CD1c-positive myeloid dendritic cell (primary cell): ENCODE results near the gene PIP5K1B.
A peak's percentile ranks its signal among the peaks of the same experiment; 100 is the strongest.

Experiments used
- DNase-seq: peaks from one replicate; pipeline ENCODE4 v3.0.0-alpha.2; 2016; ENCODE audit errors: extremely low spot score

The PIP5K1B gene

DNA sequence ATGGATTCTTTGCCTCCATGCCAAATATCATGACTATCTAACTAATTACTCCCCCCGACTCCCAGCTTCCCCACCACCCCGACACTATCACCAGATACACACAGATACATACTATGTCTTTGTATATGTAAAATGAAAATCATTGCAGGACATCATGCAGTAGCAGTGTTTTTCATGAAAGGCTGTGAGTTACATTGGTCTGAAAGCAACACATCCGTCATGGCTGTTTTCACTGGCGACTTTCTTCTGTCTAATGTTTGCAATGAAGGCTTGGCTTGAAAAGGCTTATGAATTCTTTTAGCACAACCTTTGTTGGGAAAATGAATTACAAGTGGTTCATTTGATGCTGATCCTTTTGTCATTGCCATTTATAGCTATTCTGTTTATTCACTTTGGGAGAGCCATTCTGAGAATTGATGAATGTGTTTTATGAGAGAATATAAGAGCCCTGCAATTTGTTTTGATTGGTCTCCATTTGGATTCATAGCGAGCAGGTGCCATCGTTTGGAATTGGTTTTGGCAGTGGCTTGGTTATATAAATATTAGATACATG lies 103.4 kb downstream of the PIP5K1B start:
- DNase-seq: no peak

DNA sequence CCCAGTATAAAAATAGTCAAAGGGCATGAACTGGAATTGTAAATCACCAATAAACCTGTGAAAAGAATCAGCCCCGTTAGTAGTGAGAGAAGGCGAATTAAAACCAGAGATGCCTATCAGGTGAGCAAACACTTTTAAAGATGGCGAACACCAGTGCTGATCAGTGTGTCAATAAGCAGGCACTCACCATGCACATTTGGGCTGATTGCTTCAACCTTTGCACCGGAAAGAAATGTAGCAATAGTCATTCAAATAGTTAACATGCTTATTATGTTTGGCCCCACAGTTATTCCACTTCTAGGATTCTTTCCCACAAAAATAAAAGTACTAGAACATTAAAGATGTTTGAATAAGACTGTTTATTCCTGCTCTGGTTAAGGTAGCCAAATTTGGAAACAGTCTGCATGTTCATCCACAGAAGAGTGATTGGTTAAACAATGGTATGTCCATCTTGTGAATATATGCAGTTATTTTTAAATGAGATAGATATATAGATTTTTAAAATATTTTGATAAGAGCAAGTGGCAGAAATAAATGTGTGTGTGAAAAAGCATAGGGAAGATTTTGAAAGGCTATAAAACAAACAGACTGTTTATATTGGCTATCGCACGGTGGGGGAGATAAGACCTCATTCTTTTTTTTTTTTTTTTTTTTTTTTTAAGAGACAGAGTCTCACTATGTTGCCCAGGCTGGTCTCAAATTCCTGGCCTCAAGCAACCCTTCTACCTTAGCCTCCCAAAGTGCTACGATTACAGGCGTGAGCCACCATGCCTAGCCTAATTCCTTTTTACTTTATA lies 112.2 kb downstream of the PIP5K1B start:
- no peak for DNase-seq

DNA sequence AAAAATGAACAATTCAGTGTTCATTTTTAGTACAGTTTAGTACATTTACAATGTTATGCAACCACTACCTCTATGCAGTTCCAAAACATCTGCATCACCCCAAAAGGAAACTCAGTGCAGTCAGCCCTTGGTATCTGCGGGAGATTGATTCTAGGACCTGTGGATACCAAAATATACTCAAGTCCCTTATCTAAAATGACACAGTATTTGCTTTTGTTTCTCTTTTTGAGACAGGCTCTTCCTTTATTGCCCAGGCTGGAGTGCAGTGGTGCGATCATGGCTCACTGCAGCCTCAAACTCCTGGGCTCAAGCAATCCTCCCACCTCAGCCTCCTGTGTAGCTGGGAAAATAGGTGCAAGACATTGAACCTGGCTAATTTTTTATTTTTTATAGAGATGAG lies 114.0 kb downstream of the PIP5K1B start:
- no peak for DNase-seq

DNA sequence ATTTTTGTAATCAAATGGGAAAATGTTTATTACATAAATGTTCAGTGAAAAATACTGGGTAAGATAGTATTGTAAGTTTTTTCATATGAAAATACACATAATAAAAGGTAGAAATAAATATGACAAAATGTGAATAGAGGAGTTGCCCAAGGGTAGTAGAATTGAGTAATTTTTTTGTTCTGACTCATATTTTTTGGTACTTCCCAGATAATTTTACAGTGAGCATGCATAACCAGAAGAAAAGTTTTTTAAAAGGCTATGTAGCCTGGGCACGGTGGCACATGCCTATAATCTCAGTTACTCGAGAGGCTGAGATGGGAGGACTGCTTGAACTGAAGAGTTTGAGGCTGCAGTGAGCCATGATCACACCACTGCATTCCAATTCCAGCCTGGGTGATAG lies 116.9 kb downstream of the PIP5K1B start:
- DNase-seq: no peak

DNA sequence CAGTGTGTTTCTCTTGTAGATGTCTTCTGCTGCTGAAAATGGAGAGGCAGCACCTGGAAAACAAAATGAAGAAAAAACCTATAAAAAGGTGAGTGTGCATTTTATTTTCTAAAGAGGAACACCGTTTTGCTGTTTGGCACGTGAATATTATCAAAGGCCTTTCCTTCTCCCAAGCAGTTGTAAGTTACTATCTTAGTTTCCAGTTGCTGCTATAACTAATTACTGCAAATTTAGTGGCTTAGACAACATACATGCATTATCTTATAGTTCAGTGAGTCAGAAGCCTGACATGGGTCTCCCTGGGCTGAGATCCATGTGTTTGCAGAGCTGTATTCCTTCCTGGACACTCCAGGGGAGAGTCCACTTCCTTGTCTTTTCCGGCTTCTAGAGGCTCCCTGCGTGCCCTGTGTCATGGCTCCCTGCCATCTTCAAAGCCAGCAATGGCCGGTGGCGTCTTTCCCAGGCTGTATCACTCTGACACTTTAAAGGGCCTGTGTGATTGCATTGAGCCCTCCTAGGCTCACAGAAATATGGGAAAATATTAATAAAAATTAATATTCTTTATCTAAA lies 117.6 kb downstream of the PIP5K1B start:
- no peak for DNase-seq

DNA sequence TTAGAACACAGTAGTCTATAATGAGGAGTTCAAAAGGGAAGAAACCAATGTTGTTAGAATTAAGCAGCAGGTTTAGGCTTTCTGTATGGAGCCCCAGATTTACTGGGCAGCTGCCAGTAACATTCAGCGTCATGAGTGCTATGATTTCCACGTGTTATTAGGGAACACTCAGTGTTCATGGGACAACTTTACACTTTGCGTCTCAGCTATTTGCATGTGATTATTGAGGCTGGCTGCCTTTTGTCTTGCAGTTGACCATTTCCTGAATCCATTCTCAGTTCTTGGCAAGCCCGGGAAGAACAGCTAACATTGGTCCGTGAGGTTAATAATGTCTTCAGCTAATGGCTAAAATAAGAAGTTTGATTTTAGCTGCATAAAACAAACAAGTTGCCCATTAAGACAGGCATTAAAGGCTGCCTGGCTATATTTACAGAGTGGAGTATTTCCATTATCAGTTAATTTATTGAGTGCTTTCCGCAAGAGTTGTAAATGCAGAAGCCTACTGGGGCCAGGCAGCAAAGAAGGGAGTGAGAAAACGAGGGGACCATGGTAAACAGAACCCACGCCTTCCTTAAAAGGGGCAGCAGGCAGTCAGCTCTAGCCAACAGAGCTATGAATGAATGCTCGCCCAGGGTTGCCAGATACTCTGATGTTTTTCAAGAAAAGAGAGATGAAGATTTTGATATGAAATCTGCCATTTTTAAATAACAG lies 120.9 kb downstream of the PIP5K1B start:
- no peak for DNase-seq

DNA sequence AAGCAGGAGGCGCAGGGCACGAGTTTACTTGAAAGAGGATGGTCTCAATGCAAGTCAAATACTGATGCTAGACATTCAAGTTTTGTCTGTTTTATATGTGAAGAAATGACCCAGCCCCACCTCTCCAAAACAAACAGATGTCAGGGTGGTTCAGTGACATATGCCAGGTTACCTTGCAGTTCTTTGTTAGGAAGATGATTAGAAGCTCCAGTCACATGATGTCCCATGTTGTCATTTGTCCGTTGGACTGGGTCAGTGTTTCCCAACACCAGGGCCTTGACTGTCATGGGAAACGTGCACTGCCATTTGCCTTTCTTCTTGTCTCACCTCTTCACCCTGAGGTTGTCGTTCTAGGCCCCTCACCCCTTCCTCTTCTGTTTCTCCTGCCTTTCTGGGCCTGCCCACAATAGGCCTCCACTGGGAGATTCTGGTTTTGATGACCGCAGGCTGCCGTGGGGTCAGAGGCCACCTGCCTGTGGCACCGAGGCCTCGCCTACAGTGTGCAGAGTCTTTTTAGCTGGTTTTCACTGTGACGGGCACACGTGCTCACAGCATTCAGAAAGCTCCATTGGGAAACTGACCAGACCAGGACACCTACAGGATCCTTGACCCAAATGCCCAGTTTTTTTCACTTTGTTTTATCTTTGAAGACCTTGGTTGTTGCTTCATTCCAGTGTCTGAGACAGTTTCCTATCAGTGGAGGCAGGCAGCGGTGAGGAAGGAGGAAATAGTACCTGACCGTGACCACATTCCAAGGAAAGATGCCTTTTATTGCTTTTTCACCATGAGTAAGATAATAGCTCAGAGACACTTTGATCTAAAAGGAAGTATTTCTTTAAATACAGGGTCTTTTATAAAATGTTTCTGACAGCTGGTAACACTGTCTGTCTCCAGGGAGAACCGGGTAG lies 123.1 kb downstream of the PIP5K1B start:
- no peak for DNase-seq

DNA sequence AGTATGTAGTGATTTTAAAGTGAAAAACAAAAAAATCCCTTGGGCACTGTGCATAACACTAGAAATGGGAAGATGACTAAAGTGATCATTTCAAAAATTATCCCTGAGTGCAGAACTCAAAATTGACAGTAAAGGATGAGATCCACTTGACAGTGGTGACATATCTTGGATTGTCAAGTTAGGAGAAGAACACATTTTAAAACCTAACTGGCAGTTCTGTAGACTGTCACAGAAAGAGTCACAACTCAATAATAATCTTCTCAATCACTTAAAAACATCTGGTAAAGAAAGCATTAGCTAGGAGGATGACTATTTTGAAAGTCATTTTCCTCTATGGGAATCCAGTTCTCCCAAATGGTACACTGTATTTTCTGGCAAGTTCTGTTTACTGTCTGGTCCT lies 127.1 kb downstream of the PIP5K1B start:
- DNase-seq: no peak

DNA sequence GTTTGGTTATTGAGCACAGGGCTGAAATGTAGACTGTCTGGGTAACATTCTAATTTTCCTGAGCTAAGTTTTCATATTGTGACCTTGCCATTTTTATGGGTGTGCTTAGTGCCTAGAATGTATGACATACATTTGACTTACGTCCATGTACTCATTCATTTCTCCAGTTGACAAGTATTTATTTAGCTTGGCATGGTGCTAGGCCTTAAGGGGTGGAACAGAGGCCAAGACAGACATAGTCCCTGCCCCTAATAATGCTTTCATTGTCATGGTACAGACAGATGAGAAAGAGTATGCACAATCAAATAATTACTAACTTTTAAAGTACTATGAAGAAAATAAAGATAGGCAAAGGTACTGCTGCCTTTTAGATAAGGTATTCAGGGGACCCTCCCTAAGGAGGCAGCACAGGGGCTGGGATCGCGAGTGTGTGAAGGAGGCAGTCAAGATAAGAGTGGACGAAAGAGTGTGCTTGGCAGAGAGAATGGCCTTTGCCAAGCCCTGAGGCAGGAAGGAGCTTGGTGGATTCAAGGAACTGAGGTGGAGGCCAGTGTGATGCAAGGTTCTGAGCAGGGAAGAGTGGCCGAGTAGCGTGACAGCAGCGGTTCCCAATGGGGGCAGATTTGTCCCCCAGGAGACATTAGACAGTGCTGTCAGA lies 128.0 kb downstream of the PIP5K1B start:
- no peak for DNase-seq

DNA sequence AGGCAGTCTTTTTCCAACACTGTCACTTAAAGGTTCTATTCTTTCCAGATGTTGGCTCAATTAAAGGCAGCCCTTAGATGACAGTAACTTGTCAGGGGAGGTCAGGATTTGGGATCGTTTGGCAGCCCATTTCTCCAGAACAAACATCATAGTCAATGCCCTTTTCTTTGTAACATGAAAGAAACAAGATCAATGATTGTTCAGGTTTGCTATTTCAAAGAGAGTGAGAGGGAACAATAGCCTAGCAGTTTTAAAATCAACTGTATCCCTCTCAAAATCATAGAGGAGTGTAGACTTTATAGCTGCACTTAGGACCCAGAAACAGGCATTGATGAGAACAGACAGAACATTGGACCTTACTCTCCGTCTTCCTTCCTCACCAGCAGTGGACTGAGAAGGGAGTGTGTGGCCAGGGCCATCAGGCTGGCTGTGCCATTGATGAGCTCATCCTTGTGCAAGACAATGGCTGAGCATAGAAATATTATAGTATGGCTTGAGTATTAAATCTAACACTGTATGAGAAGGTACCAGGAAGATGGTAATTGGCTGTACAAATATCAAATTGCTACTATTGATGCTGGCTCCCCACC lies 130.0 kb downstream of the PIP5K1B start:
- DNase-seq: no peak

DNA sequence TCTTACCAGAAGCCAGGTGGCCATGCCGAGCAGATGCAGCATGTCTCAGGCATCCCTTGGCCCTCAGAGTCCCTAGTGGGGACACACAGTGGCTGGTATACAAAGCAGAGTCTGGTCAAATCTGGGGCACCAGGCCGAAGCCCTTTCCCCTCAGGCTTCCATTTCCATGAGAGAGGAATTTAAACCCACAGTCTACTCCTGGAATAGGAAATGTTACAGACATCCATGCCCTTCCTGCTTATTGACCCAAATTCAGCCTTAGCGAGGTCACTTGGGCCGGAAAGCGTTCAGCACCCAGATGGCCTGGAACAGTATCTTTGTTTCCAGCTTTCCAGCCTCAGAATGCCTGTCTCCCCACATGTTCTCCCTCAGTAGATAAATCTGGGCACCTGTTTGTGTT lies 131.7 kb downstream of the PIP5K1B start:
- no peak for DNase-seq

DNA sequence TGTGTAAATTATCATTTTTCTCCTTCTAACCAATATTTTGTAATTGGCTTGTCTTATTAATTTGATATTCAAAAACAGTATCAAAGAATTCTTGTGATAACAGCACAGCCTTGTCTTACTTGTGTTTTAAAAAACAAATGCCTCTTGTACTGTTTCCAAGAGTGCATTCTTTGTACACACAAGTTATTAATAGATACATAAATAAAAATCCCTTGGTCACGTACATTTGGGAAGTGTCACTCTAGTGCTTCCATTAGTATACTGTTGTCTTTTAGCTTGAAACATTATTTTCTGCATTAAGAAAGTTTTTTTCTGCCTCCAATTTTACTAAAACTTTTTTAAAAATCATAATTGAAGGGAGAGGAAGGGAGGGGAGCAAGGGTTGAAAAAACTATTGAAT lies 133.2 kb downstream of the PIP5K1B start:
- no peak for DNase-seq

DNA sequence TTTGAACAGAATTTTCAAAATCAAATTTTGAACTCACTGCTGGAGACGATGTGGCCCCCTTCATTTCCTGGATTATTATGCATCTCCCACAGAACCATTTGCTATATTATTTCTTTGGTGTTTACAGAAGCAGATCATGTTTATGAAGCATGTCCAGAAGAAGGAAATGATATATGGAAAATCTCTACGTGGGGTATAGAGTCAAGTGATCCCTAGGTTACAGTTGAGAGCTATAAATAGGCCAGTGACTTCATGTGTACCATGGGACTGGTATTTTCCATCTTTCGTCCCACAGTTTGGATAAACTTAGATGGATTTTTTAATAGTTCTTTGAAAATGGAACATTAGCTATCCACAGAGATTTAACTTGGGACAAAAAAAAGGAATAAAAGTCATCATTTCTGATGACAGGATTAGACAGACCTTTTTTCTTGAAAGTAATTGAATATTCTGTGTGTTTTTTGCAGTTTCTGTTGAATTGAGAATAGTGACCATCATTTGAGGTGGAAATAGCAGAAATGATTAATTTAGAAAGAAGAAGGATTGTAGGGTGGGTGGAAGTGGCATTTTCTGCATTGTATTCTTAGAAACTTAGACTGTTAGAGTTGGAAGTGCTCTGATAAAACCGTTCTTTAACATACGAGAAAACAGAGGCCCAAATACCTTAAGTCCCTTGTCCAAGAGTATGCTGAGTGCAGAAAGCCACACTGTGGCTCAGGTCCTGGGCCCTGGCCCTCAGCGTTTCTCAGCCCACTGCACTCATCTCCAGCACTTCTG lies 136.4 kb downstream of the PIP5K1B start:
- DNase-seq: no peak

DNA sequence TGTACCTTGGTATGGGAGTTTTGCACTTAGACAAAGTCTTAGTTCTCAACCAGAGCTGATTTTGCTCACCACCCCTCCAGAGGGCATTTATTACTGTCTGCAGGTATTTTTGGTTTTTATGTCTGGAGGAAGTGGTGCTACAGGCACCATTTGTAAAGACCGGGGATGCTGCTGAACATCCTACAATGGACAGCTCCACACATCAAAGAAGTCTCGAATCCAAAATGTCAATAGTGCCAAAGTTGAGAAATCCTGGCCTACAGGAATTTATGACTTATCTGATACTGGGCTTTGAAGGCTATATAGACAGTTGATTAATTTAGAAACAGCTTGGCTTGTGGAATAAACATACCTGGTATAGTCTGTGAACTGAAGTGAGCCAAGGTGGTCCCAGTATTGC lies 137.5 kb downstream of the PIP5K1B start:
- no peak for DNase-seq

DNA sequence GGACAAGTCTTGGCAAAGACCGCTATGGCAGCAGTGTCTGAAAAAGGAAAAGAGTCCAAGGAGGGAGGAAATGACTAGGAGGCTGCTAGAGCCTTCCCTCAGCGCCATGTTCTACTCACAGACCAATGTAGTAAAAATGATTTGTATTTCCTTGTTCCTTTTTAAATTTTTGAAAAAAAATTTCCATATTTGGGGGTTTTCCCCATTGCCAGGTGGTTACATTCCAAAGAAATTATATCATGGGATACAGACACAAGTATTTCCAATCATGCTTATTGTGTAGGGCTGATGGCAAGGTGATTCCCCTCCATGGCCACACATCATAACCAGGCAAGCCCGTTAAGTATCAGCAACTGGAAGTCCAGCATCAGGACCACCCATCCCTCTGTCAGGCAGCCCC lies 138.2 kb downstream of the PIP5K1B start:
- no peak for DNase-seq

DNA sequence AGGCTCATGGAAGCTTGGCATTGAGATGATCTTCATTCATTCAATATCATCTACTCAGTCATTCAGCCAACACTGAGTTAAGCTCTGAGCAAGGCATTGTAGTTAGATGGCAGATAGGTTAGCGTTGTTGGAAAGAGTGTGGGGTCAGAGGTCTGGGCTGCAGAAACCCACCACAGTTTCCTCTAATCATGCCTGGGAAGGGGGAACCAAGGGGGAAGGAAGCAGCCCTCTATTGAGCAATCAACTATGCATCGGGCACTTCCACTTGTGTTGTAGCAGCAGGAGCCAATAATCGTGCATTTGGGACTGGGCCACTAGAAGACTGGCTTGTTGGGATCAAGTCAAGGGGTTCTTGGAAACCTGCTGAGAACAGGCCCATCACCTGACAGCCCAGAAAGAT lies 139.1 kb downstream of the PIP5K1B start:
- DNase-seq: peak; percentile 45

DNA sequence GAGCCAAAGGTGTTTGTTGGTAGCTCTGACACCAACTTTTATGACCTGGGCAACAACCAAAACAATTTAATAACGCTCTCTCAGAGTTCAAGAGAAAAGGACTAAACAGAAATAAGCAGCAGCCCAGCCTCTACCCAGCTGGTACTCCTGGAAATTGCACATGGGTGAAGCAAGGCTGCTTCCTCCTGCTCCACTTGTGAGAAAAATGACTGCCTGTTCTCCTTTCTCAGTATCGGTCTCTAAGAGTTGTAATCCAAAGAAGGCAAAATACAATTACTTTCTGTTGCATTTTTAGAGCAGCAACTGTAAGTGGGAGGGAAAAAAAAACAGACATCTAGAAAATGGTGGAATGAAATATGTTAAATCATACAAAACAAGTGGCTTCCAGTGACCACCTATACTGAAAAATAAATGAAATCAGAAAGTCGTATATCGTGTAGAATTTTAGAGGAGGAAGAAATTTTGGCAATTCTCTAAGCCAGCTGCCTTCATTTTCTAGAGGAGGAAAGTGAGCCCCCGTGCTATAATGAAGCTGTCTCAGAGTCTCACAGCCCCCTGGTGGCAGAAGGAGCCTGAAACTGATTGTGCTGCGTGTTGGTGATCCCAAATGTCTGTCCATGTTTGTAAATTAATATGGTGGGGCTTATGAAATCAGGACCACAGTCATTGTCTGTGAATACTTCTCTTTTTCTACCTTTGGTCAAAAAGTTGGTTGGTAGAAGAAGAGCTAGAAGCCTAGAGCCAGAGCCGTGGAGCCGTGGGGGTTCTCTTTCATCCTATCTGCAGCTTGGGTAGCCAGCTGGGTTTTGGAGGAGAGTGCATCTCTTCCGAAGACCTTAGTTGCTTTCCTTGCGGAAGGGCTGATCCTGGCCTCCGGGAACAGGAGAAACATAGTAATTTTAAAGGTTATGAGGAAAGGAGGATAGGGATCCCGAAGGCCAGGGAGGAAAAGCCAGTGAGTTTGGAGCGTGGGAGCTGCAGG lies 139.9 kb downstream of the PIP5K1B start:
- DNase-seq: peak; percentile 62

DNA sequence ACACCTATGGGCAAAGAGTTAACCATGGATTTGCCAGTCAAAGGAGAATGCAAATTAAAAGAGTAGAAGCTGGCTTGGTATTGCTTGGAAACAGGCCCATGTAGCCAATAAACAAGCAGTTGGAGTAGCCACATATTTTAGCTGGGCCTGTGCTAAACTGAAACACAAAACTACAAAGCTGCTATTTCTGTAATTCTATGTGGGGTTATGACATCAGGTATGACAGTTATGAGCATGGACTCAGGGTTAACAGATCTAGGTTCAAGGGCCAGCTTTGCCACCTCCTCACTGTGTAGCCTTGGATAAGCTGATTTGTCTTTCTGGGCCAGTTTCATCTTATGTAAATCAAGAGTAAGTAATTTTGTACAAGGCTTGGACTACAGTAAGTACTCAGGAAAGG lies 142.7 kb downstream of the PIP5K1B start:
- no peak for DNase-seq

DNA sequence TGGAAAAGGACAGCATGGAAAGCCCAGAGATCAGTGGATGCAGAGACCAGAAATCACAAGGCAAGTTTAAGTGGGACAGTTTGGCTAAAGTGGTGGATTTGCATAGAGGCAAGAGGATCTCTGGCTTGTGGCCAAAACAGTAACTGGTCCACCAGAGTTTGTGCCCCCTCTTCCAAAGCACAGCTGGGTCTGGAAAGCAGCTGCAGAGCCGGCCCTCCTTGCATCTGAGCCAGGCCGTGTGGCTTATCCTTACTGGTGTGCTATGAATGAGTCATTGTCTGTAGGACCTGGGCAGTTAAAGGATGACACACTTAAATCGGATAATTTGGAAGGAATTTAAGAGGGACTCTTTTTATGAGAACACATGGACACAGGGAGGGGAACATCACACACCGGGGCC lies 146.6 kb downstream of the PIP5K1B start:
- no peak for DNase-seq
